C4-2B (cell line): ENCODE results near the gene MORF4L1.

Experiments
- ZFX ChIP-seq: fragments of 450-650 bp; IDR thresholded peaks from 2 replicates; pipeline ENCODE4 v1.6.1; 2017
- TF ChIP-seq, protein P1 (sequence below): fragments of 450-650 bp; conservative IDR thresholded peaks from 2 replicates; pipeline ENCODE4 v1.5.1; 2017; ENCODE audit warnings: mild to moderate bottlenecking

- TF ChIP-seq, protein P1, sequence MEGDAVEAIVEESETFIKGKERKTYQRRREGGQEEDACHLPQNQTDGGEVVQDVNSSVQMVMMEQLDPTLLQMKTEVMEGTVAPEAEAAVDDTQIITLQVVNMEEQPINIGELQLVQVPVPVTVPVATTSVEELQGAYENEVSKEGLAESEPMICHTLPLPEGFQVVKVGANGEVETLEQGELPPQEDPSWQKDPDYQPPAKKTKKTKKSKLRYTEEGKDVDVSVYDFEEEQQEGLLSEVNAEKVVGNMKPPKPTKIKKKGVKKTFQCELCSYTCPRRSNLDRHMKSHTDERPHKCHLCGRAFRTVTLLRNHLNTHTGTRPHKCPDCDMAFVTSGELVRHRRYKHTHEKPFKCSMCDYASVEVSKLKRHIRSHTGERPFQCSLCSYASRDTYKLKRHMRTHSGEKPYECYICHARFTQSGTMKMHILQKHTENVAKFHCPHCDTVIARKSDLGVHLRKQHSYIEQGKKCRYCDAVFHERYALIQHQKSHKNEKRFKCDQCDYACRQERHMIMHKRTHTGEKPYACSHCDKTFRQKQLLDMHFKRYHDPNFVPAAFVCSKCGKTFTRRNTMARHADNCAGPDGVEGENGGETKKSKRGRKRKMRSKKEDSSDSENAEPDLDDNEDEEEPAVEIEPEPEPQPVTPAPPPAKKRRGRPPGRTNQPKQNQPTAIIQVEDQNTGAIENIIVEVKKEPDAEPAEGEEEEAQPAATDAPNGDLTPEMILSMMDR, result no peak
- TF ChIP-seq ZFX, result no peak
These were observed 19.2 kb upstream of the MORF4L1 start for GRCh38 chr15:78853500-78853899.
